AG04450 (cell line): ENCODE results near the gene DNAH8. TPM values are rescaled to one million over a fixed set of nuclear protein-coding genes. Genes with fewer than 3 reads are reported as not detected.
"Not testable (repeated sequence)": the region's sequence is repeated elsewhere in the genome, so short reads cannot be mapped to it uniquely, and the experiment has no call there.

Source experiments
- CTCF ChIA-PET: fragments of 300-600, 350-600 bp; formaldehyde crosslinking; extraction: SDS; loops from one replicate; lab custom pipeline; 2022; ENCODE audit warnings: antibody characterized with exemption, inconsistent platforms; lab: Charles Lee
- POLR2A ChIA-PET: fragments of 350-600 bp; formaldehyde crosslinking; extraction: SDS; loops from one replicate; lab custom pipeline; 2021; ENCODE audit warnings: antibody characterized with exemption, inconsistent platforms; lab: Yijun Ruan, JAX
- DNase-seq: peaks from one replicate; pipeline ENCODE4 v3.0.0-alpha.2; 2011; ENCODE audit warnings: low read depth, low spot score
- H3K27ac ChIP-seq: one replicate; pipeline ENCODE4 v1.5.1; 2012; ENCODE audit warnings: low read depth, low read length, control low read depth
- H3K27me3 ChIP-seq: one replicate; pipeline ENCODE4 v1.6.0; 2012; ENCODE audit warnings: low read length; ENCODE audit not compliant: control insufficient read depth, insufficient read depth
- H3K4me3 ChIP-seq: 2 replicates; pipeline ENCODE4 v1.5.1; 2011; ENCODE audit warnings: mild to moderate bottlenecking, low read depth, low read length, control low read depth
- H3K9me3 ChIP-seq: 2 replicates; pipeline ENCODE4 v1.5.1; 2012; ENCODE audit warnings: low read length; ENCODE audit not compliant: control insufficient read depth, insufficient read depth
- polyA plus RNA-seq: library from polyadenylated mRNA; depleted of rRNA; stranded (reverse); fragments of >200 nt; gene quantifications from 2 replicates; pipeline ENCODE4 v1.2.3, GENCODE V29; 2011
- TF ChIP-seq, protein P1 (sequence below): IDR thresholded peaks from 2 replicates; pipeline ENCODE4 v1.5.1; 2011; ENCODE audit warnings: low read depth, low read length, control low read depth, inconsistent platforms

Gene DNAH8
- polyA plus RNA-seq, 1 experiment: not detected

DNA sequence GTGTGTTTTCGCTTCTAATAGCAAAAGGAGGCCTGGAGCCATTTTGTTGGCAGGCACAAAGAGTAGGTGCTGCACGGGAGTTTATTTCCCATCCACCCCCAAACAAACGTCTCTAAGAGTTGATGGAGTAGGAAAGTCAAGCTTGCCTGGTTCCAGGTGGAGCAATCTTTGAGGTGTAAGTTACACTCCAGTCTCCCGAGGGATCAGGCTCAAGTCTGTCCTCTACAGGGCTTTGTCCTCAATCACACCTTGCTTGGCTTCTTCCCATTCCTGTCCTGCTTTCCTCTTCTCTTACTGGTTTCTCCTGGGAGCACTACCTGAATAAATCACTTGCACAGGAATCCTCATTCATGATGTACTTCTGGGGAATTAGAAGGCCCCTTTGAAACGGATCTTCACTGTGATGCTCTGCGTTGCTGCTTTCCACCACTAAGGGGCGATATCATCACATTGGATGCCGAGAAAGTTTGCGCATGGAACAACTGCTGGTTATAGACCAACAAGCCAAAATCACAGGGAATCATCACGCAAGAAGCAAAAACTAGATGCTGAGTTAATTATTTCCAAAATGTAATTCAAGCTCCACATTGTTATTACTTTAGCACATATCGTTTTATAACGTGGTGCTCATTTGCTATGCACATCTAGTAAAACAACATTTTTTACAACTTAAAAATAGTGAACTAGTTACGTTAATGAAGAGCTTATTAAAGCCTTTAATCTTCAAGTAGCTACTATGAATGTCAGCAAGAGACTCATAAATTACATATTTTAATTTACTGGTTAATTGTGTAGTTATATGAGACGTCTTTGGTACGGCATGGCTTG is 156.8 kb downstream of the DNAH8 start:
- no peak overlapping the region for H3K4me3 ChIP-seq
- no peak overlapping the region for H3K27ac ChIP-seq
- CTCF ChIA-PET: interaction anchor here (0.6 to 3.4 kb wide), 31 partner anchors 8 to 441 kb away, joined by 3 to 47 read pairs (median 4); partner anchors contain the start of gene SAYSD1
- DNase-seq: peak; percentile 1
- TF ChIP-seq, protein P1, sequence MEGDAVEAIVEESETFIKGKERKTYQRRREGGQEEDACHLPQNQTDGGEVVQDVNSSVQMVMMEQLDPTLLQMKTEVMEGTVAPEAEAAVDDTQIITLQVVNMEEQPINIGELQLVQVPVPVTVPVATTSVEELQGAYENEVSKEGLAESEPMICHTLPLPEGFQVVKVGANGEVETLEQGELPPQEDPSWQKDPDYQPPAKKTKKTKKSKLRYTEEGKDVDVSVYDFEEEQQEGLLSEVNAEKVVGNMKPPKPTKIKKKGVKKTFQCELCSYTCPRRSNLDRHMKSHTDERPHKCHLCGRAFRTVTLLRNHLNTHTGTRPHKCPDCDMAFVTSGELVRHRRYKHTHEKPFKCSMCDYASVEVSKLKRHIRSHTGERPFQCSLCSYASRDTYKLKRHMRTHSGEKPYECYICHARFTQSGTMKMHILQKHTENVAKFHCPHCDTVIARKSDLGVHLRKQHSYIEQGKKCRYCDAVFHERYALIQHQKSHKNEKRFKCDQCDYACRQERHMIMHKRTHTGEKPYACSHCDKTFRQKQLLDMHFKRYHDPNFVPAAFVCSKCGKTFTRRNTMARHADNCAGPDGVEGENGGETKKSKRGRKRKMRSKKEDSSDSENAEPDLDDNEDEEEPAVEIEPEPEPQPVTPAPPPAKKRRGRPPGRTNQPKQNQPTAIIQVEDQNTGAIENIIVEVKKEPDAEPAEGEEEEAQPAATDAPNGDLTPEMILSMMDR: peak; percentile 96
- POLR2A ChIA-PET: no interaction called here
- no peaks in the 10 kb centered on the region for H3K27me3 ChIP-seq
- H3K9me3 ChIP-seq: no peaks in the 10 kb centered on the region

DNA sequence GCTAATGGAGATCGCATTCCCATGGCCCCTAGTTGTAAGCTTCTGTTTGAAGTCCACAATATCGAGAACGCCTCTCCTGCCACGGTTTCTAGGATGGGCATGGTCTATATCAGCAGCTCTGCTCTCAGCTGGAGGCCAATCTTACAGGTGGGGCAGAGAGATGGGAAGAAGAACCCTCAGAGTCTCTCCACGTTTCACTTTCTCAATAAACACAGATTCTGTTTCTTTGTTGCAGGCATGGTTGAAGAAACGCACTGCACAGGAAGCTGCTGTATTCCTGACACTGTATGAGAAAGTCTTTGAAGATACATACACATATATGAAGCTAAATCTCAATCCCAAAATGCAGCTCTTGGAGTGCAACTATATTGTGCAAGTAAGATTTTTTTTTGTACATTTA is 157.9 kb downstream of the DNAH8 start:
- ChIA-PET POLR2A (no interaction called here), CTCF (interaction anchor here (1.0 to 3.4 kb wide), 20 partner anchors 9 to 440 kb away, joined by 3 to 47 read pairs (median 5); no protein-coding TSS in a partner anchor)
- TF ChIP-seq, protein P1: no peak
- Histone ChIP-seq H3K4me3 (no peak overlapping the region), H3K27ac (no peak overlapping the region), H3K27me3 (no peaks in the 10 kb centered on the region), H3K9me3 (no peaks in the 10 kb centered on the region)
- no peak for DNase-seq

DNA sequence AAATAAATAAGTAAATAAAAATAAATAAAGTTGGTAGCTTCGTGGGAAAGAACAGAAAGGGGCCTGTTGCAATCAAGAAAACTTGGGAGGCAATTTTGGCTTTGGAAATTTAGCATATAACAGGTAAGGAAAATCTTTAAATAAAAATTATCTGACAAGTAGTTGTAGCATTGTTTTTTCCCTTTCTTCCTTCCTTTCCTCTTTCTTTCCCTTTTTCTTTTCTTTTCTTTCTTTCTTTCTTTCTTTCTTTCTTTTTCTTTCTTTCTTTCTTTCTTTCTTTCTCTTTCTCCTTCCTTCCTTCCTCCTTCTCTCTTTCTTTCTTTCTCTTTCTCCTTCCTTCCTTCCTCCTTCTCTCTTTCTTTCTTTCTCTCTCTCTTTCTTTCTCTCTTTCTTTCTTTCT is 158.7 kb downstream of the DNAH8 start:
- H3K27ac ChIP-seq, POLR2A ChIA-PET, H3K9me3 ChIP-seq, DNase-seq, H3K4me3 ChIP-seq, H3K27me3 ChIP-seq: not testable (repeated sequence)
- CTCF ChIA-PET: interaction anchor here (1.1 to 3.4 kb wide), 5 partner anchors 124 to 436 kb away, joined by 3 to 47 read pairs (median 8); no protein-coding TSS in a partner anchor

DNA sequence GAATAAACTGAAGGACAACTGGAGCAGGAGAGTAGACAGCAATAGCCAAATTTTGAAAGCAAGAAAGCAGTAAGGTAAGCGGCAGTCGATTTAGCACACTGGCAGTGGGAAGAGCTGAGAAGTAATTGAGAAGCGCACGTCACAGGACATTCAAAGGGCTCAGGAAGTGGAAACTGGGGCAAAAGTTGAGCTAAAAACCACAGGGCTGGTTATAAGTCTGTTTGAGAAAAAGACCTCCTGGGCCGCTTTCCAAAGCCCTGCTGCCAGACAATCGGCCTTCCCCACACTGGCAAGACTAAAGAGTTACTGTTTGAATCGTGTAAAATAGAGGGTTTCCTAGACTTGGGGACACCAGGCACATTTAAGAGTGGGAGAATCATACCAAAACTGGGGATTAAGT is 161.4 kb downstream of the DNAH8 start:
- CTCF ChIA-PET: interaction anchor here (1.2 kb wide), 1 partner anchor 434 kb away, joined by 4 read pairs; no protein-coding TSS in a partner anchor
- Histone ChIP-seq H3K4me3 (no peak overlapping the region), H3K27me3 (no peaks in the 10 kb centered on the region), H3K9me3 (no peaks in the 10 kb centered on the region), H3K27ac (no peak overlapping the region)
- POLR2A ChIA-PET: no interaction called here
- no peak for DNase-seq
- TF ChIP-seq, protein P1: no peak

DNA sequence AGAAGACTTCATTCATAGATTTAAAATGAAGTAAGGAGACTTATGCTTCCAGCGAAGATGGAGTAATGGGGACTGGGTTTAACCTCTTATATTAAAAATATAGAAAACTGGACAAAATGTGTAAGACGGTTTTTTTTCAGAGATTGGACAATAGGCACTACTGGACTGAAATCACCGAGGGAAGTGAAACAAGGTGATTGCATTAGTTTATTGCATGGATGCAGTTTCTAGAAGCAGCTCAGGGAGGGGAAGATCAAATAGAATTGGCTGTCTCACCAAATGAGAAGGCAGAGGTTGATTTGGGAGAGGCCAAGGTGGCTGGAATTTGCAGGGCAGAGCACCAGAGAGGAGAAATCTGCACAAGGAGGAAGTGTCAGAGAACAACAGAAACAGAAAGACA is 162.6 kb downstream of the DNAH8 start:
- DNase-seq: no peak
- Histone ChIP-seq H3K4me3 (no peak overlapping the region), H3K27ac (no peak overlapping the region), H3K9me3 (no peaks in the 10 kb centered on the region), H3K27me3 (no peaks in the 10 kb centered on the region)
- TF ChIP-seq, protein P1: no peak
- ChIA-PET CTCF (no interaction called here), POLR2A (no interaction called here)
